SK-N-SH (cell line): ENCODE data around the gene PIP4K2A.

Source experiments
- MXI1 ChIP-seq: IDR thresholded peaks from 2 replicates; pipeline ENCODE4 v1.6.1; 2012; ENCODE audit warnings: mild to moderate bottlenecking, low read depth, low read length, improper control_type of control experiment
- RCOR1 ChIP-seq: fragments of 150-350 bp; IDR thresholded peaks from 2 replicates; pipeline ENCODE4 v1.6.1; 2017; ENCODE audit warnings: antibody characterized with exemption, low read length
- TF ChIP-seq, protein P1 (sequence below): fragments of 200-600 bp; sonication (generic); IDR thresholded peaks from 2 replicates; pipeline ENCODE4 v1.6.1; 2017; ENCODE audit warnings: antibody characterized with exemption, mild to moderate bottlenecking, moderate library complexity

DNA sequence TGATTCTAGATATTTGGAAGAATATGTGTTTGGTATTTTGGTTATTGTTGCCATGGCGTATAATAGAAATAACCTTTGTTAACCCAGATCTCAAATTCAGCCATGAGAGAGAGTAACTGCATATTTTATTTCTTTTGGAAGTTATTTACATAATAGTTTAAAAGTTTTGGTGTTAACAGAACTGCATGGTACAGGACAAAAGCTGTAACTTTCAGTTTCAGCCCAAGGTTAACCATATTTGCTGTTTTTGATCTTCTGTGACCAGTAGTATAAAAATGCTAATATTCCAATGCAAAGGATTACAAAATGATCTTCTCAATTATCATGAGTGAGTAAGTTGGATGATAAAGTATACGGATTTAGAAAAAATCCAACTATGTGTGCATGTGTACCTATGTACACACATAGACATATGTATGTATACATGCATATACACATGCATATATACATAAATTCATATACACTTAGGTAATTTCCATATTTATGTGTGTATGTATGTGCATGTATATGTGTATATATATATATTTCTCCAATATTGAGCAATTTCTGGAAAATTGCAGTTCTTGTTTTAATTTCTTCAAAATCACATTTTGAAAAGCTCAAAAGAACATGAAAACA, 38.0 kb upstream of the PIP4K2A start:
- TF ChIP-seq, protein P1, sequence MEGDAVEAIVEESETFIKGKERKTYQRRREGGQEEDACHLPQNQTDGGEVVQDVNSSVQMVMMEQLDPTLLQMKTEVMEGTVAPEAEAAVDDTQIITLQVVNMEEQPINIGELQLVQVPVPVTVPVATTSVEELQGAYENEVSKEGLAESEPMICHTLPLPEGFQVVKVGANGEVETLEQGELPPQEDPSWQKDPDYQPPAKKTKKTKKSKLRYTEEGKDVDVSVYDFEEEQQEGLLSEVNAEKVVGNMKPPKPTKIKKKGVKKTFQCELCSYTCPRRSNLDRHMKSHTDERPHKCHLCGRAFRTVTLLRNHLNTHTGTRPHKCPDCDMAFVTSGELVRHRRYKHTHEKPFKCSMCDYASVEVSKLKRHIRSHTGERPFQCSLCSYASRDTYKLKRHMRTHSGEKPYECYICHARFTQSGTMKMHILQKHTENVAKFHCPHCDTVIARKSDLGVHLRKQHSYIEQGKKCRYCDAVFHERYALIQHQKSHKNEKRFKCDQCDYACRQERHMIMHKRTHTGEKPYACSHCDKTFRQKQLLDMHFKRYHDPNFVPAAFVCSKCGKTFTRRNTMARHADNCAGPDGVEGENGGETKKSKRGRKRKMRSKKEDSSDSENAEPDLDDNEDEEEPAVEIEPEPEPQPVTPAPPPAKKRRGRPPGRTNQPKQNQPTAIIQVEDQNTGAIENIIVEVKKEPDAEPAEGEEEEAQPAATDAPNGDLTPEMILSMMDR = no peak
- no peak for TF ChIP-seq RCOR1
- no peak for TF ChIP-seq MXI1
